Esophagus mucosa (tissue), 1 donor: Measurements from ENCODE around the gene C3orf52. TPM values are rescaled to one million over a fixed set of nuclear protein-coding genes. Genes with fewer than 3 reads are reported as not detected.
A peak's percentile ranks its signal among the peaks of the same experiment; 100 is the strongest.

Experiments
- ATAC-seq: fragments of 200-7000 bp; cut with Tn5 transposase; one replicate; pipeline ENCODE4 v1.9.1; 2020
- total RNA-seq: library from RNA; stranded (reverse); gene quantifications from one replicate; pipeline ENCODE4 v1.2.4, GENCODE V29; 2023
- donor health status: DM: yes; HTN: yes; CAD: no.

C3orf52 gene
- total RNA-seq, 1 donor from 2014 or later: 3.3 TPM

- ATAC-seq: no peak
These were observed 34.0 kb downstream of the C3orf52 start for GRCh38 chr3:112119962-112120836.

GRCh38 chr3:112121577-112122547 lies 35.7 kb downstream of the C3orf52 start:
- no peak for ATAC-seq

GRCh38 chr3:112122870-112123269 lies 36.7 kb downstream of the C3orf52 start:
- no peak for ATAC-seq

GRCh38 chr3:112123548-112123947 lies 37.4 kb downstream of the C3orf52 start:
- no peak for ATAC-seq

GRCh38 chr3:112124907-112125607 lies 38.9 kb downstream of the C3orf52 start:
- ATAC-seq: no peak

GRCh38 chr3:112126511-112126911 lies 40.3 kb downstream of the C3orf52 start:
- no peak for ATAC-seq

- ATAC-seq: no peak
These were observed 41.6 kb downstream of the C3orf52 start for GRCh38 chr3:112127522-112128494.

GRCh38 chr3:112128843-112129727 lies 42.9 kb downstream of the C3orf52 start:
- peak; percentile 47 for ATAC-seq

GRCh38 chr3:112129925-112130637 lies 43.9 kb downstream of the C3orf52 start:
- no peak for ATAC-seq

GRCh38 chr3:112130638-112130993 lies 44.4 kb downstream of the C3orf52 start:
- ATAC-seq: no peak

- no peak for ATAC-seq
These were observed 44.9 kb downstream of the C3orf52 start for GRCh38 chr3:112131111-112131510.

GRCh38 chr3:112132088-112132487 lies 45.9 kb downstream of the C3orf52 start:
- no peak for ATAC-seq

- no peak for ATAC-seq
These were observed 46.4 kb downstream of the C3orf52 start for GRCh38 chr3:112132554-112132953.

GRCh38 chr3:112132975-112133448 lies 46.8 kb downstream of the C3orf52 start, which contains the start of gene GCSAM:
TSS of gene GCSAM (minus strand) at chr3:112133248. CDS start at chr3:112133120, 128 bp downstream.
- ATAC-seq: peak; percentile 86

GRCh38 chr3:112133626-112134334 lies 47.6 kb downstream of the C3orf52 start:
- ATAC-seq: no peak

GRCh38 chr3:112134335-112135124 lies 48.3 kb downstream of the C3orf52 start:
- ATAC-seq: no peak

- ATAC-seq: no peak
These were observed 49.9 kb downstream of the C3orf52 start for GRCh38 chr3:112136046-112136445.
